Cardiac fibroblast (primary cell): ENCODE data around the gene TTC23.

Source experiments
- DNase-seq, 2 donors: peaks; one replicate each; pipeline versions ENCODE4 v3.0.0 to v3.0.0-alpha.2; 2010; ENCODE audit warnings: low read depth in 2 of 2
- H3K4me3 ChIP-seq, 2 donors: replicated peaks in 1 of 2; 1 replicate in 1 of 2; 2 replicates in 1 of 2; pipeline ENCODE4 v1.5.1; 2011; ENCODE audit warnings: low read depth in 2 of 2, low read length in 2 of 2, mild to moderate bottlenecking in 2 of 2, moderate library complexity in 1 of 2
- TF ChIP-seq, protein P1 (sequence below): IDR thresholded peaks from one replicate; pipeline ENCODE4 v1.5.1; 2011; ENCODE audit warnings: low read depth, mild to moderate bottlenecking, low read length, inconsistent platforms

The TTC23 gene

DNA sequence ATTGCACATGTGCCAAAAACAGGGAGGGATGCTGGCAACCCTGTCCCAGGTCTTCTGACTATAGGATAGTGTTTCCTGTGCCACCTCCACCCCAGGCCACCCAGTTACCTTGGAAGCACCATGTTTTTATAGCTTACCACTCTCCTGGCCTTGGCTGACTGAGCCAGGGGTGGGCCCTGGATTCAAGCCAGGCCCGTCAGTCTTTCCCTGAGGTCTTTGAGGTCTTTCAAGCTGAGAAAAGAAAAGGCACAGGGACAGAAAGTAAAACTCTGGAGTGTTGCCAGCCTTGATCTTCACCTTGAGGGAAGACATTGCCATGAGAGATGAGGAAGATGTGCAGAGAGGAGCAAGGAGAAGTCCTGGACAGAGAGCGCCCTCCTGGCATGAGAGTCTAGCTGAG lies 98.2 kb downstream of the TTC23 start:
- DNase-seq: no peak
- TF ChIP-seq, protein P1, sequence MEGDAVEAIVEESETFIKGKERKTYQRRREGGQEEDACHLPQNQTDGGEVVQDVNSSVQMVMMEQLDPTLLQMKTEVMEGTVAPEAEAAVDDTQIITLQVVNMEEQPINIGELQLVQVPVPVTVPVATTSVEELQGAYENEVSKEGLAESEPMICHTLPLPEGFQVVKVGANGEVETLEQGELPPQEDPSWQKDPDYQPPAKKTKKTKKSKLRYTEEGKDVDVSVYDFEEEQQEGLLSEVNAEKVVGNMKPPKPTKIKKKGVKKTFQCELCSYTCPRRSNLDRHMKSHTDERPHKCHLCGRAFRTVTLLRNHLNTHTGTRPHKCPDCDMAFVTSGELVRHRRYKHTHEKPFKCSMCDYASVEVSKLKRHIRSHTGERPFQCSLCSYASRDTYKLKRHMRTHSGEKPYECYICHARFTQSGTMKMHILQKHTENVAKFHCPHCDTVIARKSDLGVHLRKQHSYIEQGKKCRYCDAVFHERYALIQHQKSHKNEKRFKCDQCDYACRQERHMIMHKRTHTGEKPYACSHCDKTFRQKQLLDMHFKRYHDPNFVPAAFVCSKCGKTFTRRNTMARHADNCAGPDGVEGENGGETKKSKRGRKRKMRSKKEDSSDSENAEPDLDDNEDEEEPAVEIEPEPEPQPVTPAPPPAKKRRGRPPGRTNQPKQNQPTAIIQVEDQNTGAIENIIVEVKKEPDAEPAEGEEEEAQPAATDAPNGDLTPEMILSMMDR: no peak
- H3K4me3 ChIP-seq: no peak overlapping the region

DNA sequence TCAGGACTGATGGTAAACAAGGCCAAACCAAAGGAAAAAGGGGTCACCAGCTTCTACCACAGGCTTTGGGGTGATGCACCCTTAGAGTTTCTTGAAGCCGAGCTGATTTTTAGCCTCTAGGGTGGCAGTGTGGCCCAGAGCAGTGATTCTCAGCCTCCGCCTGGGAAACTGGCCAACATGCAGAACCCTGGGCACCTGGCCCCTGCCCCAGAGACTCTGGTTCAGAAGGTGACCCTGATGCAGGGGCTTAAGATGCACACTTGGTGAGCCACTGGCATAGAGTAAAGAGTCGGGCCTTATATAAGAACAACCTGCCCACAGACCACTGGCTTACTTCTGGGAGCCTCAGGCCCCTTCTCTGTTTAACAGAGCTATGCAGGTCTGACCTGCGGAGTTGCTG lies 100.0 kb downstream of the TTC23 start:
- TF ChIP-seq, protein P1: no peak
- DNase-seq: no peak
- H3K4me3 ChIP-seq: no peak overlapping the region

DNA sequence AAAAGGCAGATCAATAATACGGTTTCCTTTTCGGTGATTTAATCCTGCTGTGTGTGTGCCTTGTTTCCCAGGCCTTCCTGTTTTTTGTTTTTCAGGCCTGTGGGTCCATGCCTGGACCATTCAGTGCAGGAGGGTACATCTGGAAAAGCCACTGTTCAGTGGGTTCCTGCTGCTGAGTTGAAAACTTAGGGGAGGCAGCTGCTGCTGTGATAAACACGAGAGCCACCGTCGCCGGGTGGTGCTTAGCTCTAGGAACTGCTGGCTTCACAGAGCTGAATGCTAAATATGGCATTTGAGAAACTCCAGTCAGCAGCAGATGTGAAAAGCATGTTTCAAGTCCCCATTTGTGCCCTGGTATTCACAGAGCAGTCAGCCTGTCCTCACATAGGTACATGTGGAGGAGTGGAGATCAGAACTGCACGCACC lies 100.5 kb downstream of the TTC23 start:
- TF ChIP-seq, protein P1: no peak
- no peak overlapping the region for H3K4me3 ChIP-seq
- DNase-seq: no peak

DNA sequence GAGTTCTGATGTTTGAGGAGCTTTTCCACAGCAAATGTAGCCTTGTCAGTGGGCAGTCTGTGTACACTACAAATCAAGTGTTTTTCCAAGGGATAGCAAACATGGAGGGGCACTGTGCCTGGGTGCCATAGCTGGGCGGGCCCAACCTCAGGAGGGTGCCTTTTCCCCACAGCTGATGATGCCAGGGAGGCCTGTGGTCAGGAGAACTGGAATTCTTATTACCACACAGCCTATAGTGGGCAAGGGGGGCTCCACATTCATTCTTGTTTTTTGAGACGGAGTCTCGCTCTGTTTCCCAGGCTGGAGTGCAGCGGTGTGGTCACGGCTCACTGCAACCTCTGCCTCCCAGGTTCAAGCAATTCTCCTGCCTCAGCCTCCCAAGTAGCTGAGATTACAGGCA lies 102.7 kb downstream of the TTC23 start:
- TF ChIP-seq, protein P1: no peak
- no peak overlapping the region for H3K4me3 ChIP-seq
- no peak for DNase-seq

DNA sequence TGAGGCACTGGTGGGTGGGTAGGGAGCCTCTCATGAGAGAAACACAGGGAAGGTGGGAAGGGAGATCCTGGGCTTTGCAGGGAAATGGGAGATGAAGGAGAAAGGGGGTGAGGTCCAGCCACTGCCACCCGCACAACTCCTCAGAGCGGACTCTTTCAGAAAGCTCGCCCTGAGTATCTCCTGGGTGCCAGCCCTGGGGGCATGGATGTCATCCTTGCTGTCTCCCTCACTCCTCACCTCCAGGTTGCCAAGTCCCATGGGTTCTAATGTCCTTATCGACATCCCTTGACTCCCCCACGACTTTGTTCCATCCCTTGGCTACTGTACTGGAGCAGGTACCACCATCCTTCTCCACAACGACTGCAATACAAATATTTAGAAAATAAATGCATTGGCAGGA lies 103.6 kb downstream of the TTC23 start:
- TF ChIP-seq, protein P1: no peak
- H3K4me3 ChIP-seq: no peak overlapping the region
- DNase-seq: no peak

DNA sequence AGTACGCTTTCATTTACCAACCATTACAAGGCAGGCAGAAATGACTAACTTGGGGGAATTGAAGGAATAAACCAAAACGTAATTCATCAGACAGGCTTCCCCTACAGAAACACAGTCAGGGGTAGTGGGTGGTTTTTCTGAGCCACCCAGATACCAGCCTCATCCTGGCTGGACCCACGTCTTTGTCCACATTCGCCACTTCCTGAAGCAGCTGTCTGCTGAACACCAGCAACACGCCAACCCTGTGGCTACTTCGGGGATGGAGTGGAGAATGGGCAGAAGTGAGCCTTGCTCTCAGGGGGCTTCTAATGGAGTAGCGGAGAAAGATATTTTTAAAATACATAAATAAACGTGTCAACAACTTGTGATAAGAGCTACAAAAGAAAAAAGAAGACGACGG lies 104.4 kb downstream of the TTC23 start:
- TF ChIP-seq, protein P1: no peak
- no peak for DNase-seq

More for the DNA sequence above, 104.4 kb downstream of the TTC23 start:
- H3K4me3 ChIP-seq: no peak overlapping the region
